Endothelial cell (in vitro differentiated cells): ENCODE measurements around the gene PPOX. TPM values are rescaled to one million over a fixed set of nuclear protein-coding genes. Genes with fewer than 3 reads are reported as not detected.

Source experiments
- DNase-seq: peaks from one replicate; pipeline ENCODE4 v3.0.0; 2021; ENCODE audit warnings: low spot score
- H3K27ac Mint-ChIP-seq: one replicate; pipeline ENCODE4 v1.8.0; 2021; ENCODE audit warnings: mixed read lengths, inconsistent platforms; ENCODE audit not compliant: unreplicated experiment
- H3K27me3 Mint-ChIP-seq: one replicate; pipeline ENCODE4 v1.8.0; 2021; ENCODE audit warnings: mild to moderate bottlenecking, moderate library complexity, mixed read lengths, inconsistent platforms; ENCODE audit not compliant: unreplicated experiment
- H3K36me3 Mint-ChIP-seq: one replicate; pipeline ENCODE4 v1.8.0; 2021; ENCODE audit warnings: mild to moderate bottlenecking, low read depth, mixed read lengths, inconsistent platforms; ENCODE audit not compliant: unreplicated experiment
- H3K4me1 Mint-ChIP-seq: one replicate; pipeline ENCODE4 v1.8.0; 2021; ENCODE audit warnings: mild to moderate bottlenecking, mixed read lengths, inconsistent platforms; ENCODE audit not compliant: unreplicated experiment
- H3K4me3 Mint-ChIP-seq: one replicate; pipeline ENCODE4 v1.8.0; 2021; ENCODE audit warnings: mild to moderate bottlenecking, mixed read lengths, inconsistent platforms; ENCODE audit not compliant: unreplicated experiment
- H3K9me3 Mint-ChIP-seq: one replicate; pipeline ENCODE4 v1.8.0; 2021; ENCODE audit warnings: mixed read lengths, inconsistent platforms; ENCODE audit not compliant: unreplicated experiment
- CTCF ChIP-seq: fragments of 200-600 bp; sonication (generic); IDR thresholded peaks from one replicate; pipeline ENCODE4 v1.5.0; 2021; ENCODE audit warnings: antibody characterized with exemption; ENCODE audit not compliant: unreplicated experiment
- total RNA-seq: library from RNA; stranded (reverse); fragmentation: NEBNext Ultra II Directional; extraction: Animal tissue kit (Norgen Biotek cat#: 25700); gene quantifications from one replicate; pipeline ENCODE4 v1.2.1, GENCODE V29; 2021; ENCODE audit not compliant: unreplicated experiment

Gene PPOX
- total RNA-seq, 1 donor from 2014 or later: 39.0 TPM

- Mint-ChIP-seq H3K36me3 (peaks cover 39% of the 10 kb centered on the region), H3K27ac (no peak within 1 kb of the TSS), H3K9me3 (no peaks in the 10 kb centered on the region), H3K4me3 (peak within 1 kb of the TSS; percentile 3), H3K27me3 (peaks cover 1% of the 10 kb centered on the region), H3K4me1 (peaks cover 28% of the 10 kb centered on the region)
- TF ChIP-seq CTCF: no peak
- DNase-seq: no peak
Measured at GRCh38 chr1:161215076-161215475, 48.9 kb downstream of the PPOX start, which contains the start of gene FCER1G. Gene FCER1G (plus strand): TSS chr1:161215295. CDS start chr1:161215322, 27 bp downstream.

DNA sequence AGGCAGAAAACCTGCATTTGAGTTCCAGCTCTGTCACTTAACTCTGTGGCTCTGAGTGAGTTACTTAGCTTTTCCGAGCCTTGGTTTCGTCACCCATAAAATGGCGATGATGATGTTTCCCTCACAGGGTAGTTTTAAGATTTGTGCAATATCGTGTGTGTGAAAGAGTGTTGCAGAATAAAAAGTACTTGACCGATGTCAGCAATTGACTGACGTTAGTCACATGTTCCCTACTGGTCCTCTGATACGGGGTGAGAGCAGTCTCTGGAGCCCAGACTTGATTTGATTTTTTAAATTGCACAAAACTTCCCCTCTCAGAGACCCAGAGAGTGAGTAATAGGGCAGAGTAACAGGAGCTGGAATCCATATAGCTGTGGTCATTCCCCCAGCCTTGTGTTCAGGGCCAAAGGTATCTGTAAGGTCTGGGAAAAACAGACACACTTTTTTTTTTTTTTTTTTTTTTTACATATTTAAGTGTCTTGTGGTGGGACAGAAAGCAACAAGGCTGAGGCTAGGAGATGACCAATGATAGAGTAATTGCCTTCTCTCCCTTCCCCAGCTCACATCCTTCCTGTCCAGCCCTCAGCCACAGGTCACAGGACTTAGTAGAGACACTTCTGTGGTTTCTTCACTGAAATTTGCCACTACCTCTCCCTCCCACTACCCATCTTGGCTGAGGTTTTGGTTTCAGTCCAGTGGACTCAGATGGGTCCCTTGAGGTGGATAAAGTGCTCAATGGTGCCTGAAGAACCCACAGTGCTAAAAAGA lies 50.9 kb downstream of the PPOX start:
- Mint-ChIP-seq H3K36me3 (peaks cover 26% of the 10 kb centered on the region), H3K4me3 (no peak overlapping the region), H3K9me3 (no peaks in the 10 kb centered on the region), H3K4me1 (peaks cover 27% of the 10 kb centered on the region), H3K27ac (no peak overlapping the region), H3K27me3 (peaks cover 1% of the 10 kb centered on the region)
- no peak for TF ChIP-seq CTCF
- DNase-seq: no peak

DNA sequence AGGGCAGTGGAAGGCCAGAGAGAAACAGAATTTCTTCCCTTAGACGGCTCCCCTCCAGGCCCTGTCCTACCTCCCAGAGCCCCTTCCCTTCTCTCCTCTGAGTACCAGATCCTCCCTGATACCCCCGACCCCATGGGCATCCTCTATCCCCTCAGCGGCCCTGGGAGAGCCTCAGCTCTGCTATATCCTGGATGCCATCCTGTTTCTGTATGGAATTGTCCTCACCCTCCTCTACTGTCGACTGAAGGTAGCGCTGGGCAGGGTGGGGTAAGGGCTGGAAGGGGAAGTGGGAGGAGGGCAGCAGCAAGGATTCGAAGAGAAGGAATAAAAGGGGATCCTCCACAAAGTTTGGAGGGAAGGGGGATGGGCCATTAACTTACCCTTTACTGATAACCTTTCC lies 51.6 kb downstream of the PPOX start:
- H3K27ac Mint-ChIP-seq: no peak overlapping the region
- no peaks in the 10 kb centered on the region for H3K9me3 Mint-ChIP-seq
- H3K4me3 Mint-ChIP-seq: no peak overlapping the region
- no peak for DNase-seq
- peaks cover 27% of the 10 kb centered on the region for H3K4me1 Mint-ChIP-seq
- no peak for TF ChIP-seq CTCF
- H3K27me3 Mint-ChIP-seq: peaks cover 1% of the 10 kb centered on the region
- peaks cover 24% of the 10 kb centered on the region for H3K36me3 Mint-ChIP-seq

GRCh38 chr1:161218301-161219077 lies 52.3 kb downstream of the PPOX start:
- no peak for TF ChIP-seq CTCF
- Mint-ChIP-seq H3K9me3 (no peaks in the 10 kb centered on the region), H3K36me3 (peaks cover 18% of the 10 kb centered on the region), H3K27me3 (peaks cover 1% of the 10 kb centered on the region), H3K4me3 (no peak overlapping the region), H3K27ac (no peak overlapping the region), H3K4me1 (peaks cover 27% of the 10 kb centered on the region)
- no peak for DNase-seq
